Effector CD8-positive, alpha-beta T cell (primary cell): ENCODE results near the gene SNUPN.
A peak's percentile ranks its signal among the peaks of the same experiment; 100 is the strongest.

ENCODE experiments used
- DNase-seq: peaks from one replicate; lab custom pipeline; 2025; lab: John Stamatoyannopoulos, UW
- total RNA-seq, 4 experiments: gene quantifications; one replicate each; lab custom pipeline; 2026; lab: John Stamatoyannopoulos, UW

The SNUPN gene
- total RNA-seq, result 11.0 to 18.1 (median 14.1) reads per million in 4 experiments

- peak; percentile 84 for DNase-seq
Observed at GRCh38 chr15:75625542-75626347, at the start of gene SNUPN. Gene SNUPN, minus strand, starts transcription at chr15:75625725. Its CDS starts 4,674 bp downstream, at chr15:75621051.

DNA sequence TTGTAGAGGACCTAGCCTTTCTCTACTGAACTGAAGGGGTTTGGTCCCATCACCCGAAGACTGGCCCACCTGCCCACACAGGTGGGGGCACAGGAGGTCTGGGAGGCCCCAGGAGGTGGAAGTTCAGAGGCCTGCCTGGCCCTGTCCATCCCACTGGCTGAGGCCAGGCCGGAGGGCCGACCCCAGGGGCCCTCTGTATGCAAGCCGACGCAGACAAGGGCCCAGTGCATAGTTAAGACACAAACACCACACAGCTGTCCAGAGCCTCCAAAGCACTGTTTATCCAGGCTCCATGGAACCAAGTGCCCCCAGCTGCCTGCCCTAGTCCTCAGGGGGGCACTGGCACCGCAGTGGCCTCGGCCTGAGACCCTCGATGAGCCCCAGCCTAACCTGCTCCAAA, 48.8 kb upstream of the SNUPN start:
- DNase-seq, result no peak

DNA sequence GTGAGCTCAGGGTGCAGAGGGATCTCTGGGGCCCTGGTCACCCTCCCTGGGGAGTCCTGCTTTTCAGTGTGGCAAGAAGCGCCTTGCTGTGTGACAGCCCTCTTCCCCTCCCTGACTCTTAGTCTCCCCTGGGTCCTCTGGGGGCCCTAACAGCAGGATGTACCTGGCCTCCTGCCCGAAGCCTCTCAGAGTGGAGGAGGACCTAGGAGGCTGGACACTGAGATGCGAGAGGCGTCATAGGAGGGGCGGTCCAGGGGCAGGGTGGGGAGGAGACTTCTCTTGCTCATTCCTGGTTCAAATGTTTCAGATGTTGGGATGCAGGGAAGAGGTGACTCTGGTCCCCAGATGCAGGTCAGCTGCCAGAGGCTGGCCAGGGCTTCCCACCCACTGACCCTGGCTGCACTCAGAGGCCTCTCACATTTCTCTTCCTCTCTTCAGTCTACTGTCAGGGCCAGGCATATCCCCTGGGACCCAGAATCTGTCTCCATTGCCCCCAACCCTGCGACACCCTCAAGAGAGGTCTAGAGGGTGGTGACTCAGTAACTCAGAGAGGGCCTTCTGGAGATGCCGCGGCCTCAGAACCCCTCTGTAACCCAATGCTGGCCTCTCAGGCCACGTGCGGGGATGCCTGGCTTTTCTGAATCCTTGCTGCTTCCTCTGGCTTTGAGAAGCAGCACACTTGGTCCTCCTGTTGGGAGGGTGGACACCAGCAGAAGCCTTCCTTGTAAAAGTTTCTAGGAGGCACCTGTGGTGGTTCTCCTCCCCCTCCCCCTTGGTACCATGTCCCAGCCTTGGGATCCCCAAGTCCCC, 48.1 kb upstream of the SNUPN start:
- DNase-seq, result no peak

DNA sequence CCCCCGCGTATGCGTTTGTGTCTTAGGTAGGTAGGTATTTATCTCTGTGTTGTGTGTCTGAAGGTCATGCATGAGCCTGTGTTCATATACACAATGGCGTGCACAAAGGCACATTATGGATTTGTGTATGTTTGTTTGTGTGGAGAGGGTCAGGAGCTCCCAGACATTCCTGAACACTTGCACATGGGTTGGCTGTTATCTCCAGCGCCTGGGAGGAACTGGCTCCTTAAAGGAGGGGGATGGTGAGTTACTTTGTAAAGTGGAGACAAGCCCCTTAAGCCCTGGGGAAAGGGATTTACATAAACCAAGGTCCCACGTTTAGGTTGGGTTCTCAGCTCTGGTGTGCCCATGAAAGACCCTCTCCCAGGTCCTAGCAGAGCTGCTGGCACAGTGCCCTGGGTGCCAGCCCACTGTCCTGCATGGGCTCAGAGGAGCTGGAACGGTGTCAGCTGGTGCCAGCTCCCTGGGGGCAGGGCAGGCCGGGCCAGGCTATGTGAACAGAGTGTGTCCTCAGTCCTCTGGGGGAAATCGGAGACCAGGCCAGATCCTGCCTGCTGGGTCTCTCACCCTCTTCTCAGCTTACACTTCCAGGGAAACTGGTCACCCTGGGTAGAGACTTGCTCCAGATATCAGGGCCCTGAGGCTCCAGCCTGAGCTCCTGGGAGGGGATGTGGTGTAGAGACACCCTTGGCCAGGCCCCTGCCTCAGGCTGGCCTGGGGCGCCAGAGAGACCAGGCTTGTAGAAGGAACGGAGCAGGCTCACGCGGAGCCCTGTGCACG, 47.3 kb upstream of the SNUPN start:
- no peak for DNase-seq

DNA sequence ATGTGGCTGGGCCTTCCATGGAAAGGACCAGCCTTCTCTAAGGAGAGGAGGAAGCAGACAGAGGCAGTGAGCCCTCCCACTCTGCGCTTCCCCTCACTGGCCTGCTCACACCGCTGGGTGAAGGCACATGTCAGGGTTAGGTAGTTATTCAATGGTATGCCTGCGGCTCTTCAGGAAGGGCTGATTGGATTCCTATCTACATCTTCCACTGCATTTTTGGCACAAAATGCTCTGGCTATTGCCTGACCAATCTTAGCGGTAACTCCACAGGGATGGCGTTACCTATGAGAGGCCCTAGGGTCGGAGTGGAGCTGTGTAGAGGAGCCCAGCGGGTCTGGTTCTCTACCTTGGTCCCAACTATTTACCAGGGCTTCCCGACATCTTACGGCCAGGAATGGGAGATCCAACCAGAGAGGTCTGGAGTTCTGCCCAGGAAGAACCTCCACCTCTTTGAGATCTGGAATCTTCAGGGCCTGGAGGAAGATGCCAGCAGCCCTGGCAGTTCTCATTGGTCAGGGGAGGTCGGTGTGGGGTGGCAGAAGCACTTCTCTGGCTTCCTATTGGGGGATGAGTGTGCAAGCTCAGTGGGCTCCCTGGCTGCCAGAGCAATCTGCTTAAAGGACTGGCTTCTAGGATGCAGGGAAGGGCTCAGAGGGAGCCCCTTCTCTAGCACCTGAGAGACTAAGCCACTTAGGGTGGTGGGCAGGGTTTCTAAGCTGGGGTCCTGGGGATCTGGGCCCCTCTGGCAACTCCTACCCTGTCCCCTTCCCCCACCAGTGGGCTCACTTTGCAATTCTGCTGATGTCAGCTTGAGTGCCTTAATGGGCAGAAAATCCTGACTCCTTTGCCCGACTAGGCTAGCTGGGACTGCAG, 46.4 kb upstream of the SNUPN start:
- DNase-seq, result no peak

GRCh38 chr15:75669879-75670212, 44.3 kb upstream of the SNUPN start:
- no peak for DNase-seq

DNA sequence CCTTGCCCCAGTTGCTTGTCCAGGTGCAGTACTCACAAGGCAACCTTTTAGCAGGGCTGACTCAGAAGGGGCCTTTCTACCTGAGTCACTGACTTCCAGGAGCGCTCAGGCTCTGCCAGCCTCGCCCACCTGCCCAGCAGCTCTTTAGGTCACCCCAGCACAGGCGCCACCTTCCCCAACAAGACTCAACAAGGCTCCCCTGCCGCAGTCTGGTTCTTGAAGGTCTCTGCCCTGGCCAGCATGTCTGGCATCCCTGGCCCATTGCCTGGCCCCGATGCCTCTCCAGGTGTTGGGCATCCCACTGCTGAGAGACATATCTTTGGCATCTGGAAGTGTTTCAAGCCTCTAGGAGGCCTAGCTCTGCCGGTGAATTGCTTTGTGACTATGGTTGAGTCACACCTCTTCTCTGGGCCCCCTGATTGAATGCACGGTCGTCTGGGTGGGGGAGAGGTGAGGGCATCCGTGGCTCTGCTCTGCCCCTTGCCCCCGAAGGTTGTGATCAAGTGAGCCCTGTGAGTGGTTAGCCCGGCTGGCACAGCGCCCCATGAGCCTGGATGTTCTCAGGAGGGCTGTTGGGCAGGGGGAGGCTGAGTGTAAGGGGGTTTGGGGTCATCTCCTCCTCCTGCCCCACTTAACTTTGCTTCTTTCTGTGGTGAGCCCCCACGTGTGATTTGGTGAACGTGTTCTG, 43.8 kb upstream of the SNUPN start:
- DNase-seq, result no peak

DNA sequence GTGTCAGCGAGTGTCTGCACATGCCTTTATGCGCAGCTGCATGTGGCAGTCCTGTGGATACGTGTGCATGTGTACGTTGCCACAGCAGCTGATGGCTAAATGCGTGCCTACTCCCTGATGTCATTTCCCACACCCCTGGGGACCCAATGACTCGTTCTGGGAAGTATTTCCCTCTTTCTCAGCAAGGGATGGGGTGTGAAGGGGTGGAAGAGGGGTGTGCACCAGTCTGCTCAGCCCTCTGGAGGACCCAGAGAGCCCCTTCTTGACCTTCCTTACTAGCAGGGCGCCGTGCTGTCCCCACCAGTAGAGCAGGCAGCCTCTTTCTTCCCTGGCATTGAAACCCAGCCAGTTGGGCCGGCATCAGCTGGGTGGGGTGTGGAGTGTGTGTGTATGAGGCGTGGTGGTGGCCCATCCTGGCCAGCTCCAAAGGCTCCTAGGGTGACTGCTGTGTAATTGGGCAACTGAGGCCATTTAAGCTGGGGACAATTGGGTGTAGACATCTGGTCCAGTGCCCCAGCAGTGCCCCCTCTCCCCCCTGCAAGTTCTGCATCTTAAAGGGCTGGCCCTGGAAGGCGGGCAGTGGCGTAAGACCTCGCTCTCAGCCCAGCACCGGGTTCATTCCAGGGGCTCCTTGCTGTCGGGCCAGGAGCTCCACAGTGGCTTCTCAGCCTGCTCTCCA, 41.4 kb upstream of the SNUPN start:
- no peak for DNase-seq

- no peak for DNase-seq
Observed at GRCh38 chr15:75663931-75664421, 38.5 kb upstream of the SNUPN start.

- DNase-seq, result no peak
Observed at GRCh38 chr15:75662823-75663519, 37.4 kb upstream of the SNUPN start.

- DNase-seq, result no peak
Observed at GRCh38 chr15:75661756-75662140, 36.2 kb upstream of the SNUPN start.

- no peak for DNase-seq
Observed at GRCh38 chr15:75661100-75661755, 35.7 kb upstream of the SNUPN start.

DNA sequence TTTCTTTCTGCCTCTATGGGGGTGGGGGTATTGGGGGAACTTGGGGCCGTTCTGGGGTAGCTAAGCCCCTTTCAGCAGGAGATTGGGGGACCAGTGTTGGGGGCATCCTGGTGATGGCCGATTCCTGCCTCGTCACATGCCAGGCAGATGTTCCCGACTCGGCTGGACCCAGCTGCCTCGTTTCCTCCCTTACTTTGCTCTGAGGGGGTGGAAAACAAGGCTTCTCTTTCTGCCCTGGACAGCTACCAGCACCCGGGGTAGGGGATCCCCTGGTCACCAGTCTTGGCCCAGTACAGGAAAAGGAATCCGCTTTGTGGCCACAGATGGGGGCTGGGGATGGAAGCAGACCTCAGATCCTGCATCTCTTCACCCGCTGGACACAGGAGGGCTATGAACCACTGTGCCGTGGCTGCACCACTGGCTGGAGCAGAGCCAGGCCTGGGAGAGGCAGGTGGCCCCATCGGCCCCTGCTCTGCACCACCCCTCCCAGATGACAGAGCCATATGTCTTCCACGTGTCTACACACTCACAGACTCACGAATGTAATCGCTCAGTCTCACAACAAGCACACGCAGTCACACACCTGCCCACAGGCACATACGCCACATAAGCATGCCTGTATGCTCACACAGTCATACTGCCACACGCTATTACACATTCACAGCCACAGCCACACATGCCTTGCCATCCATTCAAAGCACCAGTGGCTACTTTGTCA, 34.6 kb upstream of the SNUPN start:
- no peak for DNase-seq

DNA sequence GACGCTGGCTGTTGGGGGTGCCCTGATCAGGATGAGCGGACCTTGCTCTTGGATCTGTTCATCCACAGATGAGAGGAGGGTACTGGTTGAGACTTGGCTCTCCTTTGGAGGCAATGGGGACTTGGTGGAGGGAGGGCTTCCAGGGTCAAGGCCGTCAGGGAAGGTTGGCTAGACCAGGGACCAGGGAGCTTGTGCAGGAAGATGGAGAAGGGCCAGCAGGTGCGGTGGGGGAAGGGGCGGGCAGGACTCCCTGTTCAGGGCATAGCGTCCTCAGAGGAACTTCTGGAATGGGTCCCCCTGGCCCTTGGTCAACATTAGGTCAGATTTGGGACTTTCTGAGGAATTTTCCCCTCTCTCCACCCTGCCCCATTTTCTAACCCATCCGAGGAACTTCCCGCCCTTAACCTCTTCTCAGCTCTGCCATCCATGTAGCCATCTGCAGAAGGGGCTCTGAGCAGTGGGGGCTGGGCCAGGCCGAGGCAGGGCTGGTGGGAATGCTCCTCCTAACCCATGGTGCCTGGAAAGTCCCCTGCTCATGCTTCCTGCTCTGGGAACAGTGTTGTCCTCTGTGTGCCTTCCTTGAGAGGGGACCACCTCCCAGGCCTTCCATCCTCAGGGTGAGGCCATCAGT, 33.7 kb upstream of the SNUPN start:
- no peak for DNase-seq

GRCh38 chr15:75656813-75657212, 31.3 kb upstream of the SNUPN start:
- DNase-seq, result no peak

DNA sequence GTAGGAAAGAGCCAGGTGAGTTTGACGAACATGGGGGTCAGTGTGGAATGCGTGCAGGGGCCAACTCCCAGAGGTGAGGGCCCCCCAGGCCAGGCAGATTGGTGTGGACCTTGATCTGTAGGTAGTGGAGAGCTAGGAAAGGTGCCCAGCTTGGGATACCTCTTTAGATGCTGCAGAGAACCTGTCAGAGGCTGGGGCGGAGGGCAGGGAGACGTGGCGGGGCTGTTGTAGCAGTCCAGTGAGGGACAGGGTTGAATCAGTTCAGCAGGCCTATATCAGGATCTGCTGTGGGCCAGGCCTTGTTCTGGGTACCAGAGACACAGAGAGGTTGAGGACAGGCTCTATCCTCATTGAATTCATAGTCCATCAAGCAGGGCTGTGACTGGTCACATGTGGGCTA, 30.8 kb upstream of the SNUPN start:
- DNase-seq, result no peak

GRCh38 chr15:75655931-75656330, 30.4 kb upstream of the SNUPN start:
- no peak for DNase-seq
